GM21717 (cell line): ENCODE measurements around the gene LMNTD1.
"Not testable (repeated sequence)": the region's sequence is repeated elsewhere in the genome, so short reads cannot be mapped to it uniquely, and the experiment has no call there.

Experiments used
- ATAC-seq: cut with Tn5 transposase; IDR thresholded peaks from one replicate; pipeline ENCODE4 v1.9.1; 2021; ENCODE audit warnings: mild to moderate bottlenecking, moderate library complexity; ENCODE audit not compliant: unreplicated experiment

The LMNTD1 gene

GRCh38 chr12:25553098-25553497, at the start of gene LMNTD1:
Gene LMNTD1, minus strand, starts transcription at chr12:25553283. Its CDS starts 324 bp downstream, at chr12:25552959.
- ATAC-seq = no peak

GRCh38 chr12:25598956-25599355, 45.9 kb upstream of the LMNTD1 start:
- ATAC-seq = no peak

- not testable (repeated sequence) for ATAC-seq
Observed at GRCh38 chr12:25595496-25595895, 42.4 kb upstream of the LMNTD1 start.

- no peak for ATAC-seq
Observed at GRCh38 chr12:25594376-25594775, 41.3 kb upstream of the LMNTD1 start.

GRCh38 chr12:25592725-25593495, 39.8 kb upstream of the LMNTD1 start:
- ATAC-seq = no peak

- no peak for ATAC-seq
Observed at GRCh38 chr12:25591144-25591543, 38.1 kb upstream of the LMNTD1 start.

GRCh38 chr12:25590011-25590721, 37.1 kb upstream of the LMNTD1 start:
- no peak for ATAC-seq

GRCh38 chr12:25587346-25587745, 34.3 kb upstream of the LMNTD1 start:
- no peak for ATAC-seq

GRCh38 chr12:25585662-25586061, 32.6 kb upstream of the LMNTD1 start:
- ATAC-seq = no peak

GRCh38 chr12:25585021-25585523, 32.0 kb upstream of the LMNTD1 start:
- no peak for ATAC-seq

- no peak for ATAC-seq
Observed at GRCh38 chr12:25584596-25584995, 31.5 kb upstream of the LMNTD1 start.

GRCh38 chr12:25583545-25583944, 30.5 kb upstream of the LMNTD1 start:
- no peak for ATAC-seq

GRCh38 chr12:25581067-25581466, 28.0 kb upstream of the LMNTD1 start:
- no peak for ATAC-seq

GRCh38 chr12:25578411-25579143, 25.5 kb upstream of the LMNTD1 start:
- ATAC-seq = no peak

- ATAC-seq = no peak
Observed at GRCh38 chr12:25574761-25575160, 21.7 kb upstream of the LMNTD1 start.

GRCh38 chr12:25573346-25573745, 20.3 kb upstream of the LMNTD1 start:
- ATAC-seq = no peak

GRCh38 chr12:25570418-25570817, 17.3 kb upstream of the LMNTD1 start:
- no peak for ATAC-seq

GRCh38 chr12:25566202-25566949, 13.3 kb upstream of the LMNTD1 start:
- no peak for ATAC-seq

- no peak for ATAC-seq
Observed at GRCh38 chr12:25558586-25558985, 5.5 kb upstream of the LMNTD1 start.

- no peak for ATAC-seq
Observed at GRCh38 chr12:25557830-25558436, 4.8 kb upstream of the LMNTD1 start.
